Lower leg skin (tissue), 3 donors: ENCODE results near the gene SUN1.

Source experiments
- CTCF ChIP-seq, 3 donors: fragments of 450-650 bp; IDR thresholded peaks; one replicate each; pipeline ENCODE4 v1.5.1; 2016; ENCODE audit warnings: antibody characterized with exemption in 3 of 3, mild to moderate bottlenecking in 3 of 3, moderate library complexity in 2 of 3
- POLR2A ChIP-seq, 2 donors: fragments of 450-650 bp; IDR thresholded peaks; one replicate each; pipeline ENCODE4 v1.6.1; 2016 to 2017; ENCODE audit warnings: antibody characterized with exemption in 2 of 2, mild to moderate bottlenecking in 1 of 2, moderate library complexity in 1 of 2

GRCh38 chr7:824081-824480, 8.2 kb upstream of the SUN1 start:
- TF ChIP-seq CTCF (IDR thresholded peaks at IDR 0.05) (no peak), POLR2A (IDR thresholded peaks at IDR 0.05) (no peak)
